ENCODE measurements around the gene WNT5B. TPM values are rescaled to one million over a fixed set of nuclear protein-coding genes. Genes with fewer than 3 reads are reported as not detected.

WNT5B gene
- total RNA-seq, 1 donor from 2014 or later: 0.79 TPM

DNA sequence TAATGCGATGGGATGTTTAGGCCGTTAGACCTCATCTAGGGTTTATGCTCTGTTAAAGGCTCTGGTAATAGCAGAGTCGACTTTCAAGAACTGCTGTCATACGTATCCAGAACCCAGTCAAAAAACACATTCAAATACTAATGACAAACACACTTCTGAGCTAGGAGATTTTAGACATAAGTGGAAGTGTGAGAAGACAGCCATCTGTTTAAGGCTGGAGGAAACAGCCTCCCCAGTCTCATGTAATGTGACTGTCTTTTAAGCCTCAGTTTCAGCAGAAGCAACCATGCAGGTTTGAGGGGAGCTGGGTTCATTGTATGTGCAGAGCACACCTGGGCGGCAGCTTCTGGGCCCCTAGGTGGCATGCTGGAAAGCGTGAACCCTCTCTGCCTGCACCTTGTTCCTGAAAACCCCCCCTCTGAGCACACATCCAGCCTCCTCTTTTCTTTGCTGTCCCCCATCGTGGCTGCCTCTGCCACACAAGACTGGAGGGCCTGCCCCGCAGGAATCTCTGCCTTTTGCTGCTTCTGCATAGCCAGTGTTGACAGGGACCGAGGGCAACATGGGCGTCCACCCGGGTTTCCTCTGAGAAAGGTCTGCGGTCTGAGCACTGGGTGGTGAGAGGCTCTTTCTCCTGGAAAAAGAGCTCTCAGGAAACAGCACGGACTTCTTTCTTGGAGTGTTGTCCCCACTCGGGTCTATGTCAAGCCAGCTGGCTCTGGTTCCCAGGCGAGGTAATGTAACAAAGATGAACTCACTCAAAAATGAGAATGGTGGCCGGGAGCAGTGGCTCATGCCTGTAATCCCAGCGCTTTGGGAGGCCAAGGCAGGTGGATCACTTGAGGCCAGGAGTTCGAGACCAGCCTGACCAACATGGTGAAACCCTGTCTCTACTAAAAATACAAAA lies 11.6 kb downstream of the WNT5B start:
- TF ChIP-seq, protein P1, sequence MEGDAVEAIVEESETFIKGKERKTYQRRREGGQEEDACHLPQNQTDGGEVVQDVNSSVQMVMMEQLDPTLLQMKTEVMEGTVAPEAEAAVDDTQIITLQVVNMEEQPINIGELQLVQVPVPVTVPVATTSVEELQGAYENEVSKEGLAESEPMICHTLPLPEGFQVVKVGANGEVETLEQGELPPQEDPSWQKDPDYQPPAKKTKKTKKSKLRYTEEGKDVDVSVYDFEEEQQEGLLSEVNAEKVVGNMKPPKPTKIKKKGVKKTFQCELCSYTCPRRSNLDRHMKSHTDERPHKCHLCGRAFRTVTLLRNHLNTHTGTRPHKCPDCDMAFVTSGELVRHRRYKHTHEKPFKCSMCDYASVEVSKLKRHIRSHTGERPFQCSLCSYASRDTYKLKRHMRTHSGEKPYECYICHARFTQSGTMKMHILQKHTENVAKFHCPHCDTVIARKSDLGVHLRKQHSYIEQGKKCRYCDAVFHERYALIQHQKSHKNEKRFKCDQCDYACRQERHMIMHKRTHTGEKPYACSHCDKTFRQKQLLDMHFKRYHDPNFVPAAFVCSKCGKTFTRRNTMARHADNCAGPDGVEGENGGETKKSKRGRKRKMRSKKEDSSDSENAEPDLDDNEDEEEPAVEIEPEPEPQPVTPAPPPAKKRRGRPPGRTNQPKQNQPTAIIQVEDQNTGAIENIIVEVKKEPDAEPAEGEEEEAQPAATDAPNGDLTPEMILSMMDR (IDR thresholded peaks at IDR 0.05; ENCODE audit: insufficient read depth, low read length, severe bottlenecking): no peak
- Histone ChIP-seq H3K36me3 (ENCODE audit: control insufficient read depth, insufficient read depth, low read length) (no peaks in the 10 kb centered on the region), H3K27me3 (ENCODE audit: control insufficient read depth, insufficient read depth, low read length) (peaks cover 2% of the 10 kb centered on the region), H3K4me3 (ENCODE audit: low read depth, low read length) (no peak overlapping the region)
- FAIRE-seq: no peak
- DNase-seq (ENCODE audit: low read depth): no peak

DNA sequence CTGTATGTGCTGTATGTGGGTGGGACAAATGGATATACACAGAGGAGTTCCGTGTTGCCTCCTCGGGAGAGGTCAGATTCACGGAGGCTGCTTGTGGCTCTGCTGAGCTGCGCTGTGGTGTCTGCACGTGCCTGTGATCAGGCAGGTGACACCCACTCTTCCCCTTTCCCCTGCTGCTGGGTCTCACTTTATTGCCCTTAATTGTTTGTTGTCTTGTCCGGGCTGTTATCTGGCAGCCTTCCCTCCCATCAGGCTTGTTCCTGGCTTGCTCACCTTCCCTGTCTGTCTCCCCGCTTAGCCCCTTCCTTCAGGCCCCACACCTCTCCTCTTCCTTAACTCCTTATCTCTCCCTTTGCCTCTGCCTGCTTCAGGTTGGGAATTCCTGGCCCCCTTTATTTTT lies 13.5 kb downstream of the WNT5B start:
- TF ChIP-seq, protein P1 (IDR thresholded peaks at IDR 0.05; ENCODE audit: insufficient read depth, low read length, severe bottlenecking): no peak
- H3K36me3 ChIP-seq (ENCODE audit: control insufficient read depth, insufficient read depth, low read length): no peaks in the 10 kb centered on the region
- DNase-seq (ENCODE audit: low read depth): no peak
- H3K27me3 ChIP-seq (ENCODE audit: control insufficient read depth, insufficient read depth, low read length): no peaks in the 10 kb centered on the region
- no peak overlapping the region for H3K4me3 ChIP-seq (ENCODE audit: low read depth, low read length)
- peak; percentile 60 for FAIRE-seq

DNA sequence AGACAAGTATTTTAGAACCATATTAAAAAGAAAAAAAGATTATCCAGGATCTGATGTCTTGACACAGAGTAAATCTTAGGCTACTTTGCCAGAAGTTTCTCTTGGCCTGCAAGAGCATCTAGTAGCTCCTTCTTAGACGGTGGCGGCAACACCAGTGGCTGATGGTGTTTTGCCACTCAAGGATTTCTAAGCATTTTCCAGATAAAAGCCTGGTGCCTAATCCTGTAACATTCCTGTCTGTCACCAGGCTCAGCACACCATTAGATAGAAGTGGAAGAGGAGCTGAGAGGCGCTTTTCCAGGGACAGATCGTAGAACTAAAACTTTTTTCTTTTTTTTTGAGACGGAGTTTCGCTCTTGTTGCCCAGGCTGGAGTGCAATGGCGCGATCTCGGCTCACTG lies 14.0 kb downstream of the WNT5B start:
- H3K4me3 ChIP-seq (ENCODE audit: low read depth, low read length): no peak overlapping the region
- no peaks in the 10 kb centered on the region for H3K27me3 ChIP-seq (ENCODE audit: control insufficient read depth, insufficient read depth, low read length)
- no peak for DNase-seq (ENCODE audit: low read depth)
- FAIRE-seq: no peak
- TF ChIP-seq, protein P1 (IDR thresholded peaks at IDR 0.05; ENCODE audit: insufficient read depth, low read length, severe bottlenecking): no peak
- no peaks in the 10 kb centered on the region for H3K36me3 ChIP-seq (ENCODE audit: control insufficient read depth, insufficient read depth, low read length)

DNA sequence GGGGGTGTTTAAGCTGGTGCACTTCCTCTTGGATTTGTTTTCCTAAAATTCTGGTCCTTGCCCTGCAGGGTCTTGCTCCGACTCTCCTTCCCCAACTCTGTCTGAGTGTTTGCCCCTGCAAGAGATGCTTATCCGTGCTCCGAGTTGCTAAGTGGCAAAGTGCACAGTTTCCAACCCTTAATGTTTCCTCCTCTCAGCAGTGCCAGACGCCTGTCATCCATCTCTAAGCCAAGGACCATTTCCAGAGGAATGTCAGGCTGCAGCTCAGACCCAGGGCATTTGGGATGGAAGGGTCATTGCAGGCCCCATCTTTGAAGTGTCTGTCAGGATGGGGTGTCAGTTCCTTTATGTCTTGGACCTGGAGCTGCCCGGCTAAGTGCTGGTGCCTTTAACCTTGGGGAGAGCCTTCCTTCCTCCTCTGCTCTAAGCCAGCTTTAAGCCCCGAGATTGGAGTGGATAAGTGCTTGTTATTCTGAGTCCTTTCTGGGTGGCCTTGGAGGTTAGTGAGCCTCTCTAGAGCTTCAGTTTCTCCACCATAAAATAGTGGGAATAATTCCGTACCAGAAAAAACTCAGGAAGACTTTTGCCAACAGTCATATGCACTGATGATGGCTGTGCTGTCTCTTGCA lies 15.0 kb downstream of the WNT5B start:
- H3K36me3 ChIP-seq (ENCODE audit: control insufficient read depth, insufficient read depth, low read length): no peaks in the 10 kb centered on the region
- FAIRE-seq (no peak), DNase-seq (ENCODE audit: low read depth) (no peak)
- H3K27me3 ChIP-seq (ENCODE audit: control insufficient read depth, insufficient read depth, low read length): no peaks in the 10 kb centered on the region
- TF ChIP-seq, protein P1 (IDR thresholded peaks at IDR 0.05; ENCODE audit: insufficient read depth, low read length, severe bottlenecking): no peak
- no peak overlapping the region for H3K4me3 ChIP-seq (ENCODE audit: low read depth, low read length)

DNA sequence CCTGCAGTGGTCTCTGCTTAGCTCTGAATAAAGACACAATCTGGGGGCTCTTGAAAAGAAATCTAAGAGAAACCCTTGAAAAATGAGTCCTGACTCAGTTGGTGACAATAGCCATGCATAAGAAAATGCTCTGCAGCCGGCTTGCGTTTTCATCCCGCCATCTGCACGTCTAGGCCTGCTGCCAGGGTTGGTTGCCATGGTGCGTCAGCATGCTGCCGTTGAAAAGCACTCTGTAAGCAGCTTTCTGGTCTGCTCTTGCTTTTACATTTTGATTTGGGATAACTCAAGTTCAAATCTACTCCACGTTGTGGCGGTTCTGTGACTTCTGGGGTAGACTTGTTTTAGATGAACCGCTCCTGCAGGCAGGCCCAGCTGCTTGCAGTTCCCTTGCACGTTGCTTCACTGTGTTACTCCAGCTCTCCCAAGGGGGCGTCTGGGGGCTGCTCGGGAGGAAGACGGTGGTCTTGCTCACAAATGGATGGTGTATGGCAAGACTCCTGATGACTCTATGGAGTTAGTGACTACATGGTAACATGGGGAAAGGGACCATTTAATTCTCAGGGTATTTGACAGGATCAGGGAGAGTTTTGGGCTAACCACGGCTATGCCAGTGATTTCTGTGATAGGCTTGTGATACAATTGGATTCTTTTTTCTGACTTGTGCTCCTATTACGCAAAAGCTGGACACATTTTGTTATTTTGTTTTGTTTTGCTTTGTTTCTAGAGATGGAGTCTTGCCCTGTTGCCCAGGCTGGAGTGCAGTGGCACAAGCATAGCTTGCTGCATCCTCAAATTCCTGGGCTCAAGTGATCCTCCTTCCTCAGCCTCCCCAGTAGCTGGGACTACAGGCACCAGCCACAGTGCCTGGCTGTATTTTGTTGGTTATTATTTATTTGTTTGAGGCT lies 15.8 kb downstream of the WNT5B start:
- H3K36me3 ChIP-seq (ENCODE audit: control insufficient read depth, insufficient read depth, low read length): no peaks in the 10 kb centered on the region
- TF ChIP-seq, protein P1 (IDR thresholded peaks at IDR 0.05; ENCODE audit: insufficient read depth, low read length, severe bottlenecking): no peak
- DNase-seq (ENCODE audit: low read depth) (peak; percentile 66), FAIRE-seq (no peak)
- H3K4me3 ChIP-seq (ENCODE audit: low read depth, low read length): no peak overlapping the region
- H3K27me3 ChIP-seq (ENCODE audit: control insufficient read depth, insufficient read depth, low read length): no peaks in the 10 kb centered on the region

Data from bronchial epithelial cell (primary cell).